Mucosa of descending colon (tissue), 3 donors: Measurements from ENCODE around the gene RFX8. TPM values are rescaled to one million over a fixed set of nuclear protein-coding genes. Genes with fewer than 3 reads are reported as not detected.

Experiments
- ATAC-seq: fragments of 200-7000 bp; cut with Tn5 transposase; one replicate; pipeline ENCODE4 v1.9.1; 2020; ENCODE audit warnings: mild to moderate bottlenecking, moderate library complexity
- DNase-seq, 3 donors: peaks; one replicate each; pipeline ENCODE4 v3.0.0-alpha.2; 2020
- H3K36me3 ChIP-seq: fragments of 200-600 bp; one replicate; pipeline ENCODE4 v1.8.0; 2021; ENCODE audit warnings: low read depth, mild to moderate bottlenecking
- H3K4me1 ChIP-seq: fragments of 200-600 bp; one replicate; pipeline ENCODE4 v1.8.0; 2021; ENCODE audit warnings: low read depth, mild to moderate bottlenecking
- H3K4me3 ChIP-seq: fragments of 200-600 bp; one replicate; pipeline ENCODE4 v1.8.0; 2021; ENCODE audit warnings: mild to moderate bottlenecking
- H3K9me3 ChIP-seq: fragments of 200-600 bp; one replicate; pipeline ENCODE4 v1.8.0; 2021; ENCODE audit warnings: mild to moderate bottlenecking
- CTCF ChIP-seq: fragments of 200-600 bp; IDR thresholded peaks from one replicate; pipeline ENCODE4 v1.8.0; 2022; ENCODE audit warnings: antibody characterized with exemption, mild to moderate bottlenecking
- intact Hi-C, 2 donors: fragments of 100-400 bp; cut with DNase I in 1 of 2; cut with micrococcal nuclease in 1 of 2; formaldehyde crosslinking; loops; one replicate each; pipeline versions ENCODE4 v1.11.0 to v1.11.1; 2022; cut with DNase I, micrococcal nuclease
- total RNA-seq, 3 donors: library from RNA; stranded (reverse); fragmentation: NEBNext Ultra II Directional in 2 of 3; extraction: Animal tissue kit (Norgen Biotek cat#: 25700) in 2 of 3; gene quantifications; one replicate each; pipeline versions ENCODE4 v1.2.1 to v1.2.4, GENCODE V29; 2021 to 2023
- donor health status: DM: no; HTN: no; CAD: no; lungs with moderate emphysema.
- donor health status: DM: no; HTN: no; CAD: no.
- donor health status: DM: no; HTN: yes; CAD: no.

RFX8 gene
- total RNA-seq, 3 donors from 2014 or later = not detected

- no peak for TF ChIP-seq CTCF
- ATAC-seq (no peak), DNase-seq (no peak)
- H3K9me3 ChIP-seq = no peaks in the 10 kb centered on the region
- no peaks in the 10 kb centered on the region for H3K4me1 ChIP-seq
- intact Hi-C loops = no loop called here
- H3K36me3 ChIP-seq = no peaks in the 10 kb centered on the region
- H3K4me3 ChIP-seq = no peak overlapping the region
Observed at GRCh38 chr2:101476605-101477208, 1.8 kb upstream of the RFX8 start.

GRCh38 chr2:101473911-101474701 lies 806 bp downstream of the RFX8 start:
- DNase-seq = peak; percentile 16 to 58 (median 40)
- H3K4me1 ChIP-seq = no peaks in the 10 kb centered on the region
- no peaks in the 10 kb centered on the region for H3K9me3 ChIP-seq
- no peak for TF ChIP-seq CTCF
- H3K4me3 ChIP-seq = no peak overlapping the region
- intact Hi-C loops = no loop called here
- no peaks in the 10 kb centered on the region for H3K36me3 ChIP-seq
- peak; percentile 68 for ATAC-seq

- intact Hi-C loops = no loop called here
Observed at GRCh38 chr2:101473591-101473910, 1.4 kb downstream of the RFX8 start.

GRCh38 chr2:101469863-101470262 lies 5.0 kb downstream of the RFX8 start:
- no peak for DNase-seq
- intact Hi-C loops = no loop called here
- ATAC-seq = no peak
- no peak for TF ChIP-seq CTCF
- Histone ChIP-seq H3K4me1 (no peaks in the 10 kb centered on the region), H3K4me3 (no peak overlapping the region), H3K9me3 (no peaks in the 10 kb centered on the region), H3K36me3 (no peaks in the 10 kb centered on the region)

More at GRCh38 chr2:101473591-101473910, 1.4 kb downstream of the RFX8 start:
- H3K4me3 ChIP-seq = no peak overlapping the region
- no peak for TF ChIP-seq CTCF
- DNase-seq (no peak), ATAC-seq (no peak)
- H3K9me3 ChIP-seq = no peaks in the 10 kb centered on the region
- H3K4me1 ChIP-seq = no peaks in the 10 kb centered on the region
- H3K36me3 ChIP-seq = no peaks in the 10 kb centered on the region

GRCh38 chr2:101467306-101467705 lies 7.6 kb downstream of the RFX8 start:
- ATAC-seq (no peak), DNase-seq (no peak)
- no peaks in the 10 kb centered on the region for H3K36me3 ChIP-seq
- intact Hi-C loops = no loop called here
- H3K9me3 ChIP-seq = no peaks in the 10 kb centered on the region
- TF ChIP-seq CTCF = no peak
- no peak overlapping the region for H3K4me3 ChIP-seq
- H3K4me1 ChIP-seq = no peaks in the 10 kb centered on the region
